Head of caudate nucleus (tissue), 42 donors: Measurements from ENCODE around the gene ITM2C.

Experiments
- DNase-seq, 42 donors: peaks; one replicate each; pipeline versions ENCODE4 v3.0.0 to v3.0.0-alpha.2; 2020 to 2021; ENCODE audit warnings: mixed read lengths in 7 of 42
- intact Hi-C: fragments of 100-400 bp; cut with DNase I; formaldehyde crosslinking; loops from one replicate; pipeline ENCODE4 v1.15.0; 2022

Gene ITM2C

GRCh38 chr2:230864605-230865306 lies at the start of gene ITM2C:
Gene ITM2C, plus strand, starts transcription at chr2:230864942. Its CDS starts 84 bp downstream, at chr2:230865026.
- intact Hi-C loops = loop anchor here (10.0 kb wide), 1 partner anchor 190 kb away; the partner anchor contains the start of gene PSMD1
- peak in 41 of 42 donors; percentile 43 to 90 (median 78) for DNase-seq

- intact Hi-C loops = no loop called here
- no peak for DNase-seq
Observed at GRCh38 chr2:230815088-230815487, 49.7 kb upstream of the ITM2C start.

- no peak for DNase-seq
- intact Hi-C loops = no loop called here
Observed at GRCh38 chr2:230816735-230817134, 48.0 kb upstream of the ITM2C start.

- no peak for DNase-seq
- intact Hi-C loops = no loop called here
Observed at GRCh38 chr2:230819433-230819832, 45.3 kb upstream of the ITM2C start.

GRCh38 chr2:230821261-230821990 lies 43.3 kb upstream of the ITM2C start:
- DNase-seq = no peak
- intact Hi-C loops = loop anchor here (5.0 kb wide), 1 partner anchor 166 kb away; no protein-coding TSS in a partner anchor

GRCh38 chr2:230821991-230822520 lies 42.7 kb upstream of the ITM2C start:
- intact Hi-C loops = loop anchor here (5.0 kb wide), 1 partner anchor 165 kb away; no protein-coding TSS in a partner anchor
- DNase-seq = no peak

GRCh38 chr2:230823264-230823964 lies 41.3 kb upstream of the ITM2C start:
- intact Hi-C loops = loop anchor here (5.0 kb wide), 1 partner anchor 164 kb away; no protein-coding TSS in a partner anchor
- DNase-seq = no peak

GRCh38 chr2:230824406-230824978 lies 40.2 kb upstream of the ITM2C start:
- intact Hi-C loops = loop anchor here (5.0 kb wide), 1 partner anchor 163 kb away; no protein-coding TSS in a partner anchor

GRCh38 chr2:230825354-230825753 lies 39.4 kb upstream of the ITM2C start:
- intact Hi-C loops = no loop called here

More at GRCh38 chr2:230824406-230824978, 40.2 kb upstream of the ITM2C start:
- DNase-seq = peak in 39 of 42 donors; percentile 22 to 87 (median 59)

GRCh38 chr2:230827774-230828271 lies 36.9 kb upstream of the ITM2C start:
- peak in 1 of 42 donors; percentile 28 for DNase-seq
- intact Hi-C loops = no loop called here

More at GRCh38 chr2:230825354-230825753, 39.4 kb upstream of the ITM2C start:
- DNase-seq = no peak

GRCh38 chr2:230828272-230828961 lies 36.3 kb upstream of the ITM2C start:
- intact Hi-C loops = no loop called here
- DNase-seq = peak in 1 of 42 donors; percentile 28

GRCh38 chr2:230829293-230829692 lies 35.4 kb upstream of the ITM2C start:
- intact Hi-C loops = no loop called here
- no peak for DNase-seq

- intact Hi-C loops = no loop called here
- no peak for DNase-seq
Observed at GRCh38 chr2:230829959-230830358, 34.8 kb upstream of the ITM2C start.

GRCh38 chr2:230830428-230830827 lies 34.3 kb upstream of the ITM2C start:
- intact Hi-C loops = no loop called here
- no peak for DNase-seq

GRCh38 chr2:230840301-230840700 lies 24.4 kb upstream of the ITM2C start:
- intact Hi-C loops = no loop called here
- no peak for DNase-seq

- peak in 1 of 42 donors; percentile 3 for DNase-seq
- intact Hi-C loops = no loop called here
Observed at GRCh38 chr2:230842473-230842872, 22.3 kb upstream of the ITM2C start.

- peak in 1 of 42 donors; percentile 17 for DNase-seq
- intact Hi-C loops = no loop called here
Observed at GRCh38 chr2:230843132-230843531, 21.6 kb upstream of the ITM2C start.

- intact Hi-C loops = no loop called here
- DNase-seq = no peak
Observed at GRCh38 chr2:230846360-230846759, 18.4 kb upstream of the ITM2C start.
